ENCODE data around the gene PRKN.
A peak's percentile ranks its signal among the peaks of the same experiment; 100 is the strongest.

The PRKN gene

DNA sequence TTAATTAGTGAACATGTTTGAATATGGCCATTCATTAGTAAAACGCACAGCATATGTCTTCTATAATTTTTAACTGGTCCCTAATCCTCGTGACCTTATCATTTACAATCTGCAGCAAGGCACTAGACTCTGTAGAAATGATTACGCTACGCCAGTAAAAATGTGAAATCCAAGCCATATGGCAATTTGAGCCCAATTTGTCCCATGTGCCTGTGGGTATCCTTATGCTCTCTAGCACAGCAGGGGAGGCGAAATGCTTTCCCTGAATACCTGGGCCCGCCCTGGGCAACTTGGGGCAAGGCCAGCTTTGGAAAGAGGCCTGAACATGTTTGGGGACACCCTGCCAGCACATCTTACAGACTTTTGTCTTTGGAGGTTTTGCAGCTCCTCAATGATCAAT lies 1331.0 kb downstream of the PRKN start:
- no peak for DNase-seq

DNA sequence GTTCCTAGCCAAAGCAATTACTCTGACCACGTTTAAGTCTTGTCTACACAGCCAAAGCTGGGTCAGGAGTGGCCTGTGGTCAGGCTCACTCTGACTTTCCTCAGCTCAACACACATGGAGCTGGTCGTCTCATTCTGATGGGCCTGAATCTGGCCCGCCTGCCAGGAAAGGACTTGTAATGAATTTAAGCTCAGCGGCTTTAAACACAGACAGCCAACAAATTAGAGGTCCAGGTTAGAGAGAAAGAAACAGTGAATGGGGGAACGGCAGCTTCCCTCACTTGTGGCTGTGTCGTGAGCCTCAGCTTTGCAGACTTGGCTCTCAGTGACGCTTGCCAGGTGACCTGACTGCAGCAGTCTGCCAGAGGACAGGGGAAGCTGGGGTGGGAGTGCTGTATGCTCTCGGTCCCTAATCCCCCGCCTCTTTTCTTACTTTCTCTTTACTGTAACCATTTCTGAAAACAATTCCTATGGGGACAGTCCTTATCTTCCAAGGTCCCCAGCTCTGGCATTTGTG lies 1331.8 kb downstream of the PRKN start:
- no peak for DNase-seq

DNA sequence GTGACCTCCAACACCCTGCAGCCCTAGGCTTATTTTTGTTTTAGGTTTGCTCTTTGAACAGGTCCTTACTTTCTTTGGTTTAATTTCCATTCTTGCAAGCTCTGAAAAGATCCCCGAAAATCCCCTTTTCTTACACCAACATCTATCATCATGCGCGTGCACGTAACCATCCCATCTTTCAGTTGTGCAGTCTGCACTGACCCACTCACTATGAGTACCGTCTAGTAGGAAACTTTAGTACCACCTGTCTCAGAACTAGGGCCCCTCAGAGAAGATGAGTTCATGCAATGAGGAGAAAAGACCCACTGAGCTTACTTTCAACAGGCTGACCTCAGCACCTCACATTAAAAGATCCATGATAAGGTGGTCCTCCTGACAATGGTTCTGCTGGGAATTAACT lies 1333.1 kb downstream of the PRKN start:
- DNase-seq = no peak

DNA sequence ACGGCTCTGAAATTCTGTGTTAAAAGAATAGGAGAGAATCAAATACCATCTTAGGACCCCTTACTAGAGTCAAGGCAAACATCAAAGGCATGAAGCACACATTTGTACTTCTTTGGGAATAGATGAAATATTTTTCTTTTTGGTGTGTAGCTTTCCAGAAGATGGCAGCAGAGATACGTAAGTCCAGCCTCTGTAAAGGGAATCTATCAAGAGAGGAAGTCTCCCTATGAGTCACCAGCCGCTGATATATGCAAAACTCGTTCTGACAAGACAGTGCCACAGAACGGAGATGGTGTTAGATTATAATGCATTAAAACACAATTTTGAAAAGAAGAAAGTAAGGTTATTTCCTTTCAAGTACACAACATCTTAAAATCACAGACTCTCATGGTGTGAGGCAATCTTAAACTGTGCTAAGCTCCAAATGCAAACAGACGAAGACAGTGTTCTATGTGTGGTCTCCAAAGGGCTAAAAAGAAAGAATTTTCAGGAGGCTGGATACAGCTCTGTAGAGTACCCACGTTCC lies 1333.7 kb downstream of the PRKN start:
- DNase-seq = peak; percentile 71

DNA sequence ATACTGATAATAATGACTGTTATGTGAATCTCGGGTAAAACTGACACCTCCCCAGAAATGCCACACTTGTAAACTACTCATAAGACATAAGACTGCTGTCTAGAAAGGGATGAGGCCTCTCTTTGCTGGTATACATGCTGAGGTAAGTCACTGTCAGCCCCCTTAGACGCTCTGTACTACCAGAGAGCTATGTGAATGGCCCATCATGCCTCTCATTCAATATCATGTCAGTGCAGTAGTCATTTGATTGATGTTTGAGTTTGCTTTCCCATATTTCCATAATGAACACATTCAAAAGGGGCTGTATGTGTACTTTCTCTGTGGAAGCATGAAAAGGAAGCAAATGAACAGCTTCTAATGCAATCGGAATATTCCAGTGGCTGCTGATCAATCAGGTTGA lies 1334.3 kb downstream of the PRKN start:
- no peak for DNase-seq

DNA sequence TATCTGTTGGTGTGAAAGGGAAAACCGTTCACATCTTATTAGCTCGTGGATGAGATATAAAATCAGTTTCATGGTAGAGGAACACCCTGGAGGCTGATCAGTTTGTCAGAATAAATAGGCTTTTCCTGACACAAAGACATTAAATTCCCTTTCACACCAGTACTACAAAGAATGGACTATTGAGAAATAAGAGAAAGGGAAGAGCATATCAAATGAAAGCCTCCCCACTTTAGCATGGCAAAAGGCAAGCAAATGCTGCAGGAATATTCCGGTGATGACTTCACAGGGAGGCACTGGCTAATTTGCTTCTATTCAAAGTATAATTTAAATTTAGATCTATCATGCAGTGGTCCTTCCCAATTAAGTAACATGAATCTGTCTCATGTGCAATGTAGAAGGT lies 1337.8 kb downstream of the PRKN start:
- no peak for DNase-seq

DNA sequence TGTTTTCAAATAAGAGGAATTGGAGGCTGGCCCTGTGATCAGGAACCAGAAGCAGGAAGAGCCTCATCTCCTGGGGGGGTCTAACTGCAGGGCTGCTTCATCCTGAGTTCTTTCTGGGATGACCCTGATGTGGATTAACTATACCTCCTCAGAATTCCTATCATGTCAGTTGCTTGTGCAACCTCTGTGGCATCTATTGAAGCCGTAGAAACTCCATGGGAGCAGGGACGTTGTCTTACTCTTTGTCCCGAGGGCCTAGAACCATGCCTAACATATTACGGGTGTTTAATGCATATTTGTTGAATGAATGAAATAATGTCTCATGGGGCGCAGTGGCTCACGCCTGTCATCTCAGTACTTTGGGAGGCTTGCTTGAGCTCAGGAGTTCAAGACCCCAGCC lies 1343.6 kb downstream of the PRKN start:
- no peak for DNase-seq

DNA sequence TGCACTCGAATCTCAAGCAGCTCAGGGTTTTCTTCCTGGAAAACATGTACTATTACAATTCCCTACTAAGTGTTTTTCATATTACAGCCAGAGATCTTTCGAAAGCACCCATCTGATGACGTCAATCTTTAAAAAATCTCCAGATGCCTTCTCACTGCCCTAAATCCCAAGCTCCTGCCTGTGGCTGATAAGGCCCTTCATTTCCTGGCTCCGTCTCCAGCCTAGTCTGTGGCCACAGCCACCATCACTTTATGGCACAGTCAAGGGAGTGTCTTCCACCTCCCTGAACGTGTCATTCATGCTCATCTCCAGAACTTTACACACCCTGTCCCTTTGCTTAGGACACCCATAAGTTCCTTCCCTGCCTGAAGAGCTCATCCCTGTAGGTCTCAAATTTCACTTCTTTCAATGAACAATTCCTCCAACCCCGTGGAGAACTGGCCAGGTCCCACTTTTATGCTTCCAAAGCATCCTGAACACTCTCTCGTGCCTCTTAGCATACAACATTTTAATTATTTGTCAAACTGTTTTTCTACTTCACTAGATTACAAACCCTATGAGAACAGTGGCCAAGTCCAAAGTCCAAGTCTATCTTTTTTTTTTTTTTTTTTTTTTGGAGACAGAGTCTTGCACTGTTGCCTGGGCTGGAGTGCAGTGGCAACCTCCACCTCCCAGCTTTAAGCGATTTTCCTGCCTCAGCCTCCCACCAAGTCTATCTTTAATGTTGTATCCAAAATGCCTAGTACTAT lies 1347.6 kb downstream of the PRKN start:
- no peak for DNase-seq

DNA sequence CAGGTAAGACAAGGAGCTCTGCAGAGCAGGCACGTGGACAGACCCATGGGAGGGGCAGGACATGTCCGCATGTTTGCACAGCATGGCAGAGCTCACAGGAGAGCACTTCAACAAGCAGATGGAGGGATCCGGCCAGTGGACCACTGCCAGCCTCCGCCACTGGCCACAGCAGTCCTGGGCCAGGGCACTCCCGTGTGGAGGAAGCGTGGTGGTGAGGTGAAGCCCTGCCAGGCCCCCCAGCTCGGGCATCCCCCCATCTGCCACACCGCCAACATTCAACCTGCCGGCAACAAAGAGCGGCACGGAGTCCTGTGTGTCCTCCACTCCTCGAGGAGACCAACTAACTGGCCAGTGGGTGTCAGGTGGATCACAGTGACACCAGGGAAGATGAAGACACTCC lies 1349.5 kb downstream of the PRKN start:
- DNase-seq = no peak

DNA sequence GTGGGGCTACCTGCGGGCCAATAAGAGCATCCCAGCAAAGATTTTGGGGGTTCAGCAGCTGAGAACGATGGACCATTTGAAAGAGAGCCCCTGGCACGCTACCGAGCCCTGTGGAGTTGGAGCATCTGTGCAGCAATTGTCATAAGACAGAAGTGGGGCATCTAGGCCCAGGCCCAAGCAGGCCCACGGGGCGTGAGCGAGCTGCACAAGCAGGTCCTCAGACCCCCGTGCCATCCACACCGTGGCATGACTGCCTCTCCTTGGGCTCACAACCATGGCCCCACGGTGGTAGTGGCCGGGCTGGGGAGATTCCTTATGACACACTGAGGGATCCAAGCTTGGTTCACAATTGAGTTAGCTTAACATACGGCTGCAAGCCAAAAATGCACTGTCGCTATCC lies 1350.5 kb downstream of the PRKN start:
- DNase-seq = no peak

DNA sequence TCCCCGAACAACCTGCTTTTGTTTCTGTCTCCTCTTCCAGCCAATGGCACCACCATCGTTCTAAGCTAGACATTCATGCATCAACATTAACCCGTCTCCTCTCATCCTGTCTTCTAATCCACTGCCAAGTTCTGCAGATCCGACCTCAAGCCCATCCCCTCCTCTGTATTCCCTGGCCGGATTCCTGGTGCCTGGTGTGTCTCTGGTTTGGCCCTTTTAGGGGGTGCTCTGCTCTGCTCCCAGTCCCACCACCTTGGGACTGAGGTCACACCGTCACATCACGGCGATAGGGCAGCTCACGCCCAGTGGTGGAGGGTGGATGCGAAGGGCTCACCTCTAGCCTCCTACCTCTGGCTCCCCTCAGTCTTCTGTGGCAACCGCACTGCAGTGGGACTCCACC lies 1351.2 kb downstream of the PRKN start:
- no peak for DNase-seq

DNA sequence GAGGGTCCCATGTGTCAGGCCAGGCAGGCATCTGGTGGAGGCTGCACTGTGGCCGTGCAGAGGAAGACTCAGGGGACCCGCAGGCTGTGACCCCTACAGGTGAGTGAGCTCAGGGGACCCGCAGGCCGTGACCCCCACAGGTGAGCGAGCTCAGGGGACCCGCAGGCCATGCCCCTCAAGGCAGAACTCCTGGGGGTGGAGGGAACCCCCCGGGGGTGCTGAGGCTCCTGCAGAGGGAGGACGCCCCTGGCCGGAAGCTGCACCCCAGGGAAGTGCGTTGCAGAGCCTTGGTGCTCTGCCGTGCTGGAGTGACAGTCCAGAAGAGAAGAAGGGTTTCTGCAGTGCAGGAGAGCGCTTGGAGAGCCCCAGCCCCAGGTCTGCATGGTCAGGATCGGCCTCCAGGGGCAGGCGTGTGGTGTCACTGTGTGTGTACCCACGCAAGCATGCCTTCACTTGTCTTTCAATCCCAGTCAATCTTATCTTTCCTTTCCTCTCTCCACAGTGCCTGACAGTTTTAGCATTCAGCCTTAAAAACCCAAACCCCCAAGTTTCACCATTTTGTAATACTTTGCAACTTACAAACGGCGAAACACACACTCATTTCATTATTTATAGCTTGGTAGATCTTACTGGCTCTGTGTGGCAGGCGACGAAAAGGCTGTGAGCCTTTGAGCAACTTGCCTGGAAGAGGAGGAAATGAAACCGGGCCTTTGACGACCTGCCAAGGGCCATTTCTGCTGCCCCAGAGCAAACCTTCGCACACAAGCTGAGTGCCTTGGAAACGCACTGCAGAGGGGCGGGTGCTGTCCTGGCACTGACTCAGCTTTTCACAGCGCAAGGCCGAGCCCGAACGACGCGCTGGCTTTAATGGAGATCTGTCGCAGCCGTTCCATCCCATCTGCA lies 1352.3 kb downstream of the PRKN start:
- no peak for DNase-seq

DNA sequence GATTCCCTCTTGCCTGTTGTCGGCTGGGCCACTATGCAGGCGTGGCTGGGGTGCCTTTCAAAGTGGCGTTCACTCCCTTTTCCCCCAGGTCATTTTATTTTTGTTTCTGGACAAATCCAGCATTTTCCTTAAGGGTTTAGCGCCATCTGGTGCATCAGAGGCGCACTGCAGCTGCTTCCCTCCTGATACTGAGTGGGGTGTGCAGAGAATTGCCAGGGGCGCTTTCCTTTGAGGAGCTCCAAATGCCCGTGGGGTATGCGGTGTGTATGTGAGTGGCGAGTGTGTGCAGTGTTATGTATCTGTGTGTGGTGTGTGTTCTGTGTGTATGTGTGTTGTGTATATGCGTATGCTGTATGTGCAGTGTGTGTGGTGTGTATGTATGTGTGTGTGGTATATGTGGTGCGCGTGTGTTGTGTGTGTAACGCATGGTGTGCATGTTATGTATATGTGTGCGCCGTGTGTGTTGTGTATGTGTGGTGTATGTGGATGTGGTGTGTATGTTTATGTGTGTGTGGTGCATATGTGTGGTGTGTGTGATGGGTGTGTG lies 1353.6 kb downstream of the PRKN start:
- peak; percentile 31 for DNase-seq

DNA sequence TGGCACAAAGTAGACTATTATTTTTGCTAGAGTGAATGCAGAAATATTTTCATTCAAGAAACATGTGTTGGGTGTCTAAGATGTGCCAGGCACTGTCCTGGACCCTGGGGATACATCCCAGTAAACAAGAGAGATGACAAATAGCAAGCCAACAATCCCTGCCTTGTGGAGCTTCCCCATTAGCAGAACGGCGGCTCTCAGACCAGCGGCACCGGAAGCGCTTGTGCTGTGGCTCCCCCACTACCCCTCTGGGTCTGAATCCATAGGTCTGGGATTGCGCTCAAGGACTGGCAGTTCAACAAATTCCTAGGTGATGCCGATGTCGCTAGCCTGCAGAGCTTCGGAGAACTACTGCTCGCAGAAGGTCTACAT lies 1355.2 kb downstream of the PRKN start:
- DNase-seq = no peak

DNA sequence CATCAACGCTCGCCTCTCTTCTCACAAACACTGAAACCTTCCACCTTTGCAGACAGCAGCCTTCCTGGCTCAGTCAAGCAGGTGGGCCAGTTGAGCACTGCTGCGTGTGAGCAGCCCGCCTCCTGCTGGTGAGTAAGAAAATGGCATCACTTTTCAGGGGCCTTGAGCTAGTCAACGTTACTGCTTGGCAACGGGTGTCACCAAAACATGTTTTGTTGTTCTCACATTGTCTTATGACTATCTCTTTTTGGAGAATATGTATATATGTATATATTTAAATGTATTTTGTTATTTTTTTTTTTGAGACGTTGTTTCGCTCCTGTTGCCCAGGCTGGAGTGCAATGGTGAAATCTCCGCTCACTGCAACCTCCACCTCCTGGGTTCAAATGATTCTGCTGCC lies 1356.7 kb downstream of the PRKN start:
- peak; percentile 70 for DNase-seq

DNA sequence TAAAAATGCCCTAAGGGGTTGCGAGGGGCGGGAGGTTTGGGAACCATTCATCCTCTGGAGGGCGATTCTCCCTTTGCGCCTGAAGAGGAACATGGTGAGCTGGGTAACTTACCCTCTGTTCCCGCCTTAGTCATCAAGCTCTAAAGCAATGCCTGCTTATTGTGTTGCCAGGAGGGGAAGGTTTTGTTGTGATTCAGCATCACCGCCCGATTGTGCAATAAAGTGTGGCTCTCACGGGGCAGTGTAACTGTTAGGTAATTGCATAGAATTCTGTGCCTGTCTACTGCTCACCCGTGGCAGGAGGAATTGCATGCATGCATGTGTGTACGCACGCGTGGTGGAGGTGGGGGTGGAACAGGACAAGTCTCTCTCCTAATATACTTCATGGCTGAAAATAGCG lies 1358.2 kb downstream of the PRKN start:
- no peak for DNase-seq

DNA sequence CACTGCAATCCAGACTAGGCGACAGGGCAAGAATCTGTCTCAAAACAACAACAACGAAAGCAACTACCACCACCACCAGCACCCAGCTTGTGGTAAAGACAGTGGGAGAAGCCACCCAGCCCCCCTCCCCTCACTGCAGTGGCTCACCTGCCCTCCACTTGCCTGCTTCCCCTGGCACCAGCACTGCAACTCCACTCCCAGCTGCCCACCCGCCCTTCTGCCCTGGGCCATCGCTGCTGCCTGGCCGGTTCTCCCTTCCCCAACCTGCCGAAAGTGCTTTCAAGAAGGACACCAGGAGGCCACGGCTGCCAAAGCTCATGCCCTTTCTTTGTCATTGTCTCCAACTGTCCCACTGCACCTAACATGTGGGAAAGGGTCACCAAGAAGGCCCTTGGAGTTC lies 1359.1 kb downstream of the PRKN start:
- DNase-seq = no peak

DNA sequence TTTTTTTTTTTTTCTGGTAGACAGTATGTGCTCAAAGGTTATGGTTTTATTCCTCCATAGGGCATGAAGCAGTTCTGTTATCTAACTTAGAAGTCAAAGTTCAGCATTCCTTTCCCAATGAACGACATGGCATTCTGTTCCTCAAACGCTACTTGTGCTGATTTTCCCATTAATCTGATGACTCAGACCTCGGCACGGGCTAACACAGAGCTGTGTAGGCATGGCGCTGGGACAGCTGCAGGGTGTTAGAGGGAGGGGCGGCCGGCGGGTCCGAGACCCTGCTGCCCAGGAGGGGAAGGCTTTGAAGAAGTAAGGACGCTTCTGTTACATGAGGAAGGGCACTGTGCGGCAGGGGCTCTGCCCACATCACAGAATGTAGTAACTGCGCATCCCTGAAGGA lies 1360.1 kb downstream of the PRKN start:
- no peak for DNase-seq

DNA sequence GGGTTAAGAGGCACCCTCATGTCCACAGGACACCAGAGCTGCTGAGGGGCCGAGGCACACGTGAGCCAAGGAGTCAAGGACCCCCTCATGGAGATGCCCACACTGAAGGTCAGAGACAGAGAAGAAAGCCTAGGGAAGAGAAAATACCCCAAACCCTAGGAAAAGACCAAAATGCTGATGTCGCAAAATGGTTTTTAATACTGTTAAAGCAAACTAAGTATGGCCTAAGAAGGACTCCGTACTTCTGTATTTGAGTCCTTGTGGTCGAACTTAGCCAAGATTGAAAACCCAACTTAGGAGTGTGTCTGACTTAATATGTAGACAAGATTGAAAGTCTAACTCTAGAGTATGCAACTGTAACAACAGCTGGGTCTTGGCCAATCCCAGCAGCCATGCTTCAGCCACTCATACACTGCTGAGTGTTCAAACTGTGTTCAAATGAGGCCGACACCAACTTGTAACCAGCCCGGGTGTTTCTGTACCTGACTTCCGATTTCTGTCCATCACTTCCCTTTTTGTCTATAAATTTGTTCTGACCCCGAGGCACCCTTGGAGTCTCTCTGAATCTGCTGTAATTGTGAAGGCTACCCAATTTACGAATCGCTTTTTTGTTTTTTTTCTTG lies 1361.2 kb downstream of the PRKN start:
- no peak for DNase-seq

DNA sequence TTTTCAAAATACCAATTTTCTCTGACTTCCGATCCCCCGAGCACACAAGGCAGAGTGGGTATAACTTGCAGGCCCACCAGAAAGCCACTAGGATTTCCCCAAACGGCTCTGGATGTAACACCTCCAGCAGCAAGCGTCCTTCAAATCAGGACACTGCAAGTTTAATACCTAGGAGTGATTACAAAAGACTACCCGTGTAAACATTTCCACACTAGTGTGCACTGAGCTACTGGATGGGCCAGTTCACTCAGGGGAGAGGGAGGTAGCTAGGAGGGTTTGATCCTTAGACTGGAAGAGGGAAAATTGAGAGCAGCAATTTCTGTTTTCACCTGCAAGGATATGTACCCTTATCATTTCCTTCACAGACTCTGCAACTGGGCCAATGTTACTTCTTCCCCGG lies 1361.9 kb downstream of the PRKN start:
- DNase-seq = no peak

DNA sequence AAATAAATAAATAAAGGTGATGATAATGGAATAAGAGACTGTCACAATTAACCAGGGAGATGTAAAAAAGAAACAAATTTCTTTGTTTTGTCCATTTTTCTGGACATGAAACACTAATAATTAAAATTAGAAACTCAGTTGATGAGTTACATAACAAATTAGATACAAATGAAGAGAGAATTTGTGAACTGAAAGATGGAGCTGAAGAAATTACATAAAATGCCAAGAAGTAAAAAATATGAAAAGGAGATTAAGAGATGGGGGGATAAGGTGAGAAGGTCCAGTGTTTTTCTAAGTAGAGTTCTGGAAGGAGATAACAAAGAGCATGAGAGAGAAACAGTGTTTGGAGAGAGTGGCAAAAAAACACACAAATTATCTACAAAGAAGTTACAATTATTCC lies 1364.3 kb downstream of the PRKN start:
- DNase-seq = no peak

DNA sequence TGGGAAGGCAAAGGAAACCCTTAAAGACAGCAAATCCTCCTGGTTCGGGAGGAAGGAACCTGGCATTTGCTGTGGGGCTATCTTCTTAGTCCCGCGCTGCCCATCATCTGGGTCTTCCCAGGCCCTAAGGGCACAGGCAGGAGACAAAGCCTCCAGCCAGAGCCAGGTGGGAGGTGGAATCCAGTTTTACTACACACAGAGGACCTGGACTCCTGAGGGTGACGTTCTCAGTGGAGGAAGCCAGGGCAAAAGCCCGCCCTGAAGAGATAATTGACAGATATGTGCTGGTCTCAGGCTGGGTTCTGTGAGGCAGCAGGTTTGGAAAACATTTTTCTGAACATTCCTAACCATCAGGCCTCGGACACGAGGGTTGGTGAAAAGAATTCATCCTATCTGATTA lies 1365.3 kb downstream of the PRKN start:
- no peak for DNase-seq

DNA sequence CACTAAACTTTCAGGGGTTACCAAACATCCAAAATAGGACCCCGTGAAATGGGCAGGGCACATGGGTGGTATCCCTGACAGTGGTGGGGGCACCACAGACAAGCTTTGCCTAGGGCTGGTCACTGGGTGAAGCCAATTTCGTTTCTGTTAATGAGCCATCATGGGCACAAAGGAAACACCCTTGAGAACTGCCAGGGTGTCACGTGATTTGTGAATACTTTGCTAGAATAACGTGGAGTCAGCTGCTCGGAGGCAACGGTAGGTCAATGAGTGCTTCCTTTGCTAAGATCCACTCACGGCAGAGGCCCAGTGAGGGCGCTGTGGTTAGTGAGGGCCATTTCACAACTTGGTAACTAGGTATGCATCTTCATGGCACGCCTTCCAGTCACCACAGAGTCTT lies 1366.0 kb downstream of the PRKN start:
- DNase-seq = no peak
